Amniotic stem cell (primary cell): ENCODE data around the gene PGLYRP3.

ENCODE experiments used
- DNase-seq: peaks from one replicate; lab custom pipeline; 2025; lab: John Stamatoyannopoulos, UW

Gene PGLYRP3

GRCh38 chr1:153260585-153261280 is 52.0 kb downstream of the PGLYRP3 start:
- DNase-seq = no peak

DNA sequence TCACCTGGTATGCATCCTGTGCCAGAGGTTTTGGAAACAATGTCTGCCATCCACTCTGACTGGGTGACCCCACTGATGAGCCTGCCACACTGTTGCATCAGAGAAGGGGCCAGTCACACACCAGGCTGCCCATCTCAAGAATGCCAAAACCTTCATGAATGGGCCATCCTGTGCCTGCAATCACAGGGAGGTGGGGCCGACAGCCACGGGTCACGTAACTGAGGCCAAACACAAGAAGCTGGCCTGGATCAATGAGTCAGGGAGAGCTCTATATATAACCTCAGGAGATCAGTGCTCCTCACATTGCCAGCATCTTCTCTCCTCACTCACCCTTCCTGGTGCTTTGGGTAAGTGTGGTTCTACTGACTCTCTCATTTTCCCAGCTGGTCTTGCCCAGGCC is 53.4 kb downstream of the PGLYRP3 start, which contains the start of gene LORICRIN:
TSS of gene LORICRIN (plus strand) at position 301 of the 400 bp plus-strand sequence. CDS start 1,263 bp downstream, outside the sequence.
- DNase-seq = no peak

DNA sequence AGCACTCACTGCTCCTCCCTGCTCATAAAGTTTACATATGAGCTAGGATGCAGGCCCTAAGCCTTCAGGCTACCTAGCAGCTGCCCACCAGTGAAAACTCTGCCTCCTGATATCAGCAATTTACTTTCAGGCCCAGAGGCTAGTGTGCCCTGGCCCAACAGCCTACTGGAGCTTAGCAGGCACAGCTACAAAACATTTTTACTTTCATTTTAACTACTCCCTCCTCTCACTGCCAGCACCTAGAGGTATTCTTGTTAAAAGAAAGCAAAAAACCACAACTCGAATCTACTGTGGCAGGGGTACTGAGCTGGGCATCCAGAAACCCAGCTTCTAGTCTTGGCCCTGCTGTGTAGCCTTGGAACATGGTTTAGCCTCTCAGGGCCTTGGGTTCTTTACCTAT is 59.1 kb downstream of the PGLYRP3 start:
- DNase-seq = no peak

GRCh38 chr1:153253076-153253475 is 59.7 kb downstream of the PGLYRP3 start:
- DNase-seq = no peak

GRCh38 chr1:153251988-153252387 is 60.8 kb downstream of the PGLYRP3 start:
- DNase-seq = no peak

- DNase-seq = no peak
Observed at GRCh38 chr1:153251562-153251961, 61.2 kb downstream of the PGLYRP3 start.

DNA sequence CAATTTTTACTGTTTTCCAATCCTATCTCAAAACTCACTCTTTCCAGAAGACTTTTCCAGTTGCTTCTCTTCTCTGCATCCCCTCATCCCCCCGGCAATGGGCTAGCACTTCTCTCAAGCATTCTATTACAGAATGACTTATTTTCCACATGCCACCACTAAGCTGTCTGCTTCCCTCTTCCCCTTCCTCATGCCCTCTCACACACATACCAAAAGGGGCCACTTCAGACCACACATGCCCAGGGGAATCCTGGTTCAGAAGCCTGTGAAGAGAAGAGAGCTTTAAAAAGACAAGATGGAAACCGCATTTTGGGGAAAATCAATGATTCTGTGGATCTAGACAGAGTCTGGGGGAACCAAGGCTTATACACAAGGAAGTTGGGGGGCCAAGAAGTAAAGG is 61.7 kb downstream of the PGLYRP3 start:
- no peak for DNase-seq

DNA sequence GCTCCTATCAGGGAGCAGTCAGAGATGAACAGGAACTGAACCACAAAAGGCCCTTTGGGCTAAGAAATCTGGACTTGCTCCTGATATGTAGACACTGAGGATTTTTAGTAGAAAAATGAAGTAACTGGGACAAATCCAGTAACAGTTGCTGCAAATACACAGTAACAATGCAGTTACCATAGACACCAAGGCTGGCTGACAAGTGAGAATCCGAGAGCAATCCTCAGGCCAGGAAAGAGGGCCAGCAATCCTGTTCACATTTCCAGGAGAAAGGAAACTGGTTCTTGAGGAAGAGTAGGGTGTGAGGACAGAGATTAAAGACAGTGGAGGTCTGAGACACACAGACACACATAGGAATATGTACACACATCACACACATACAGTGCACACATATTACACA is 62.6 kb downstream of the PGLYRP3 start:
- no peak for DNase-seq

GRCh38 chr1:153248176-153248879 is 64.4 kb downstream of the PGLYRP3 start:
- no peak for DNase-seq
